DND-41 (cell line): Measurements from ENCODE around the gene ADGRL4.

Experiments used
- ATAC-seq: fragments of 200-7000 bp; cut with Tn5 transposase; 3 replicates; pipeline ENCODE4 v1.9.1; 2021; ENCODE audit warnings: low read depth; ENCODE audit not compliant: insufficient read depth
- DNase-seq: peaks from one replicate; pipeline ENCODE4 v3.0.0-alpha.2; 2020
- H2AFZ ChIP-seq: 2 replicates; pipeline ENCODE4 v1.6.0; 2012; ENCODE audit warnings: low read depth, low read length
- H3K27ac ChIP-seq: 2 replicates; pipeline ENCODE4 v1.5.1; 2012; ENCODE audit warnings: low read length, inconsistent platforms
- H3K27me3 ChIP-seq: fragments of 200-600 bp; sonication (generic); 2 replicates; pipeline ENCODE4 v1.6.0; 2012; ENCODE audit warnings: low read length, mild to moderate bottlenecking, inconsistent platforms; ENCODE audit not compliant: insufficient read depth, poor library complexity
- H3K36me3 ChIP-seq: 2 replicates; pipeline ENCODE4 v1.5.1; 2012; ENCODE audit warnings: low read length, inconsistent platforms; ENCODE audit not compliant: insufficient read depth
- H3K4me1 ChIP-seq: 2 replicates; pipeline ENCODE4 v1.5.1; 2012; ENCODE audit warnings: mild to moderate bottlenecking, low read length; ENCODE audit not compliant: insufficient read depth
- H3K4me2 ChIP-seq: 2 replicates; pipeline ENCODE4 v1.6.0; 2012; ENCODE audit warnings: mild to moderate bottlenecking, moderate library complexity, low read length, inconsistent platforms; ENCODE audit not compliant: insufficient read depth
- H3K4me3 ChIP-seq, 2 experiments: fragments of 200-600 bp in 1 of 2; shearing (Covaris generic) in 1 of 2; 2 replicates each; pipeline ENCODE4 v1.5.1; 2012 to 2016; ENCODE audit warnings: inconsistent platforms in 2 of 2, low read length in 2 of 2, mild to moderate bottlenecking in 2 of 2, low read depth in 1 of 2, moderate library complexity in 1 of 2
- H3K79me2 ChIP-seq: 2 replicates; pipeline ENCODE4 v1.6.0; 2012; ENCODE audit warnings: low read length, inconsistent platforms; ENCODE audit not compliant: insufficient read depth
- H3K9ac ChIP-seq: 2 replicates; pipeline ENCODE4 v1.6.0; 2012; ENCODE audit warnings: low read depth, mild to moderate bottlenecking, inconsistent platforms, low read length, moderate library complexity
- H3K9me3 ChIP-seq: 2 replicates; pipeline ENCODE4 v1.5.1; 2012; ENCODE audit warnings: low read length, moderate library complexity, mild to moderate bottlenecking, inconsistent platforms; ENCODE audit not compliant: insufficient read depth, severe bottlenecking
- H4K20me1 ChIP-seq: 2 replicates; pipeline ENCODE4 v1.6.0; 2012; ENCODE audit warnings: low read length; ENCODE audit not compliant: insufficient read depth
- CTCF ChIP-seq: IDR thresholded peaks from 2 replicates; pipeline ENCODE4 v1.5.1; 2012; ENCODE audit warnings: borderline replicate concordance, low read length, moderate library complexity, mild to moderate bottlenecking; ENCODE audit not compliant: poor library complexity, severe bottlenecking; ENCODE audit errors: extremely low read depth
- EZH2 ChIP-seq: IDR thresholded peaks from 3 replicates; pipeline ENCODE4 v1.6.1; 2012; ENCODE audit warnings: borderline replicate concordance, low read depth, mild to moderate bottlenecking, moderate library complexity, low read length, inconsistent platforms; ENCODE audit not compliant: severe bottlenecking

Gene ADGRL4

GRCh38 chr1:78918157-78918556 lies 88.4 kb downstream of the ADGRL4 start:
- no peak for ATAC-seq

GRCh38 chr1:78916986-78917385 lies 89.5 kb downstream of the ADGRL4 start:
- Histone ChIP-seq H4K20me1 (no peaks in the 10 kb centered on the region), H3K9me3 (no peaks in the 10 kb centered on the region), H3K4me3 (no peak overlapping the region), H3K27ac (no peak overlapping the region), H3K4me1 (no peaks in the 10 kb centered on the region), H3K79me2 (no peaks in the 10 kb centered on the region), H3K9ac (no peak overlapping the region), H3K27me3 (no peaks in the 10 kb centered on the region), H3K36me3 (no peaks in the 10 kb centered on the region), H3K4me2 (no peak overlapping the region), H2AFZ (no peak overlapping the region)
- TF ChIP-seq EZH2, result no peak
- no peak for TF ChIP-seq CTCF
- ATAC-seq (no peak), DNase-seq (no peak)

More at GRCh38 chr1:78918157-78918556, 88.4 kb downstream of the ADGRL4 start:
- Histone ChIP-seq H3K4me2 (no peak overlapping the region), H3K27me3 (no peaks in the 10 kb centered on the region), H3K27ac (no peak overlapping the region), H3K79me2 (no peaks in the 10 kb centered on the region), H2AFZ (no peak overlapping the region), H3K9ac (no peak overlapping the region), H4K20me1 (no peaks in the 10 kb centered on the region), H3K9me3 (no peaks in the 10 kb centered on the region), H3K36me3 (no peaks in the 10 kb centered on the region), H3K4me3 (no peak overlapping the region), H3K4me1 (no peaks in the 10 kb centered on the region)
- DNase-seq, result no peak
- TF ChIP-seq CTCF, result no peak
- no peak for TF ChIP-seq EZH2

GRCh38 chr1:78913950-78914349 lies 92.6 kb downstream of the ADGRL4 start:
- TF ChIP-seq CTCF, result no peak
- no peak for TF ChIP-seq EZH2
- H3K79me2 ChIP-seq, result no peaks in the 10 kb centered on the region
- no peak overlapping the region for H3K4me3 ChIP-seq
- H3K27ac ChIP-seq, result no peak overlapping the region
- DNase-seq (no peak), ATAC-seq (no peak)
- H3K36me3 ChIP-seq, result no peaks in the 10 kb centered on the region
- H4K20me1 ChIP-seq, result no peaks in the 10 kb centered on the region
- H2AFZ ChIP-seq, result no peak overlapping the region
- no peaks in the 10 kb centered on the region for H3K9me3 ChIP-seq
- H3K27me3 ChIP-seq, result no peaks in the 10 kb centered on the region
- H3K4me1 ChIP-seq, result no peaks in the 10 kb centered on the region
- no peak overlapping the region for H3K4me2 ChIP-seq
- no peak overlapping the region for H3K9ac ChIP-seq
